Keratinocyte (primary cell): ENCODE data around the gene LY6G6D. TPM values are rescaled to one million over a fixed set of nuclear protein-coding genes. Genes with fewer than 3 reads are reported as not detected.

Experiments
- DNase-seq: peaks from one replicate; pipeline ENCODE4 v3.0.0-alpha.2; 2011; ENCODE audit warnings: low read depth, missing footprints, low spot score
- FAIRE-seq: peaks from 2 replicates; lab custom pipeline; 2011; peaks lifted over from hg19 to GRCh38; lab: Jason Lieb, UNC
- H2AFZ ChIP-seq: 2 replicates; pipeline ENCODE4 v1.6.0; 2012; ENCODE audit warnings: low read length, control low read depth, inconsistent platforms; ENCODE audit not compliant: control insufficient read depth
- H3K27ac ChIP-seq: 2 replicates; pipeline ENCODE4 v1.5.1; 2011; ENCODE audit warnings: low read length; ENCODE audit not compliant: control insufficient read depth, insufficient read depth
- H3K27me3 ChIP-seq: 3 replicates; pipeline ENCODE4 v1.6.0; 2011; ENCODE audit warnings: low read length; ENCODE audit not compliant: control insufficient read depth, insufficient read depth; ENCODE audit errors: extremely low read depth
- H3K36me3 ChIP-seq, 2 experiments: 2 replicates in 1 of 2; 3 replicates in 1 of 2; pipeline ENCODE4 v1.5.1; 2011; ENCODE audit warnings: low read length in 2 of 2, mild to moderate bottlenecking in 1 of 2; ENCODE audit not compliant: control insufficient read depth in 2 of 2, insufficient read depth in 2 of 2; ENCODE audit errors: extremely low read depth in 1 of 2
- H3K4me1 ChIP-seq: 3 replicates; pipeline ENCODE4 v1.5.1; 2011; ENCODE audit warnings: low read length; ENCODE audit not compliant: control insufficient read depth, insufficient read depth; ENCODE audit errors: extremely low read depth
- H3K4me2 ChIP-seq: 3 replicates; pipeline ENCODE4 v1.6.0; 2011; ENCODE audit warnings: low read depth, low read length; ENCODE audit not compliant: control insufficient read depth, insufficient read depth; ENCODE audit errors: extremely low read depth
- H3K4me3 ChIP-seq, 3 experiments: fragments of 200-600 bp in 1 of 3; sonication (generic) in 1 of 3; 2 replicates in 2 of 3; 3 replicates in 1 of 3; pipeline ENCODE4 v1.5.1; 2011 to 2016; ENCODE audit warnings: low read length in 3 of 3, mild to moderate bottlenecking in 3 of 3, control low read depth in 2 of 3, inconsistent platforms in 1 of 3, low read depth in 1 of 3, mixed read lengths in 1 of 3, mixed run types in 1 of 3, moderate library complexity in 1 of 3; ENCODE audit not compliant: control insufficient read depth in 2 of 3, insufficient read depth in 2 of 3; ENCODE audit errors: extremely low read depth in 1 of 3
- H3K79me2 ChIP-seq: 2 replicates; pipeline ENCODE4 v1.6.0; 2012; ENCODE audit warnings: low read length; ENCODE audit not compliant: control insufficient read depth, insufficient read depth
- H3K9ac ChIP-seq: 3 replicates; pipeline ENCODE4 v1.6.0; 2011; ENCODE audit warnings: low read length; ENCODE audit not compliant: control insufficient read depth, insufficient read depth; ENCODE audit errors: extremely low read depth
- H3K9me1 ChIP-seq: 3 replicates; pipeline ENCODE4 v1.6.0; 2011; ENCODE audit warnings: low read length; ENCODE audit not compliant: control insufficient read depth, insufficient read depth; ENCODE audit errors: extremely low read depth
- H3K9me3 ChIP-seq: 2 replicates; pipeline ENCODE4 v1.5.1; 2012; ENCODE audit warnings: low read depth, low read length; ENCODE audit not compliant: control insufficient read depth
- H4K20me1 ChIP-seq: 3 replicates; pipeline ENCODE4 v1.6.0; 2011; ENCODE audit warnings: low read length; ENCODE audit not compliant: control insufficient read depth, insufficient read depth; ENCODE audit errors: extremely low read depth
- EZH2 ChIP-seq: IDR thresholded peaks from one replicate; pipeline ENCODE4 v1.6.1; 2012; ENCODE audit warnings: inconsistent platforms, mild to moderate bottlenecking, low read length, moderate library complexity
- dilution Hi-C: fragments of 300-500 bp; cut with MboI; formaldehyde crosslinking; loops from one replicate; pipeline ENCODE4 v1.7.0; 2020; ENCODE audit warnings: low sequenced_read_pairs; ENCODE audit not compliant: extremely low pct_ligation_motif_present
- polyA plus RNA-seq, 5 experiments: library from polyadenylated mRNA; depleted of rRNA in 3 of 5; stranded (reverse) in 3 of 5; stranded (forward) in 1 of 5; unstranded in 1 of 5; fragments of >200 nt; gene quantifications; 1 replicate in 1 of 5; 2 replicates in 3 of 5; 3 replicates in 1 of 5; pipeline versions ENCODE4 v1.2.1 to v1.2.3, GENCODE V29; 2011 to 2012; ENCODE audit warnings: missing spikeins in 2 of 5, low read depth in 1 of 5, low replicate concordance in 1 of 5
- TF ChIP-seq, protein P1 (sequence below), 3 experiments: IDR thresholded peaks in 1 of 3; conservative IDR thresholded peaks in 1 of 3; optimal IDR thresholded peaks in 1 of 3; 2 replicates in 2 of 3; 3 replicates in 1 of 3; pipeline versions ENCODE3 to v1.5.1; 2011; ENCODE audit warnings: low read length in 3 of 3, mild to moderate bottlenecking in 3 of 3, moderate library complexity in 2 of 3, control low read depth in 1 of 3, inconsistent platforms in 1 of 3; ENCODE audit not compliant: insufficient read depth in 2 of 3; ENCODE audit errors: extremely low read depth in 1 of 3

The LY6G6D gene
- polyA plus RNA-seq, 1 donor (not counting 4 experiments of a cell fraction or from before 2014, with no cell fraction given) = 0.33 TPM

DNA sequence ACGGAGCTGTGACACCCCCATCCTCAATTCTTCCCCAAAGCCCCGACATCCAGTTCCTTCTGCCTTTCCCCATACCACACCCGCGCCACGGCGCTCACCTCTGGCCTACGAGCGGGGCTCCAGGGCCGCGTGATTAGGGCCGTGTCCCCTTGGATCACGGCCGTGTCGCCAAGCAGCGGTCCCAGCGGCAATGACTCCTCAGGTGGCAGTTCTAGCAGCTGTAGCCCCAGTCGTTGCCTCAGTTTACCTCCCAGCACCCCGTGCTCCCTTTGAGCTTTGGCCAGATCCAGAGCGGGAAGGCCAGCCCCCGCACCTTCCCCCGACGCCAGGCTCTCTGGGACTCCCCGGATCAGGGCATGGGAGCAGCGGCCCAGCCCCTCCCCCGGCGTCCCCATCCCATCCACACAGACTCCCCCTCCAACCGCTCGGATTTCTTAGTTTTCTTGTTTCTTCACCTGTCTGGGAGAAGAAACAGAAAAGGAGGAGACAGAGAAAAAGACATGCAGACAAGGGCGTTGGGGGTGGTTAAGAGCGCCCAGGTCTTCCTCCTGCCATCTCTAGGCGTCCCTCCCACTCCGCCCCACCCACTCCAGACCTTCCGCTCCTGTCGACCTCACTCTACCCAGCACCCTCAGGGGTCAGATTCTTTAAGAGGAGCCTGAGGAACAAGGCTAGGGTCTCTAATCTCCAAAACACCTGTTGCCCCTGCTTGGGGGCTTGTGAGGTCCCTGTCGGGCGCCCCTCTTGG is 13.8 kb downstream of the LY6G6D start, which contains the start of gene DDAH2:
Gene DDAH2 (minus strand): TSS at position 533 of the 748 bp plus-strand sequence. CDS start 138 bp downstream, at position 395.
- H3K36me3 ChIP-seq = peaks cover 25 to 34% of the 10 kb centered on the region in 2 experiments
- H3K79me2 ChIP-seq = peaks cover 9% of the 10 kb centered on the region
- no peaks in the 10 kb centered on the region for H3K9me3 ChIP-seq
- H3K4me1 ChIP-seq = peaks cover 18% of the 10 kb centered on the region
- H3K9ac ChIP-seq = peak within 1 kb of the TSS; percentile 50
- peaks cover 4% of the 10 kb centered on the region for H3K9me1 ChIP-seq
- no peak within 1 kb of the TSS for H3K27ac ChIP-seq
- H3K4me3 ChIP-seq = peak within 1 kb of the TSS; percentile 38 to 74 (median 70)
- peak within 1 kb of the TSS; percentile 91 for H3K4me2 ChIP-seq
- no peak for DNase-seq
- no peak for FAIRE-seq
- H3K27me3 ChIP-seq = no peaks in the 10 kb centered on the region
- dilution Hi-C loops = no loop called here
- TF ChIP-seq EZH2 = no peak
- TF ChIP-seq, protein P1, sequence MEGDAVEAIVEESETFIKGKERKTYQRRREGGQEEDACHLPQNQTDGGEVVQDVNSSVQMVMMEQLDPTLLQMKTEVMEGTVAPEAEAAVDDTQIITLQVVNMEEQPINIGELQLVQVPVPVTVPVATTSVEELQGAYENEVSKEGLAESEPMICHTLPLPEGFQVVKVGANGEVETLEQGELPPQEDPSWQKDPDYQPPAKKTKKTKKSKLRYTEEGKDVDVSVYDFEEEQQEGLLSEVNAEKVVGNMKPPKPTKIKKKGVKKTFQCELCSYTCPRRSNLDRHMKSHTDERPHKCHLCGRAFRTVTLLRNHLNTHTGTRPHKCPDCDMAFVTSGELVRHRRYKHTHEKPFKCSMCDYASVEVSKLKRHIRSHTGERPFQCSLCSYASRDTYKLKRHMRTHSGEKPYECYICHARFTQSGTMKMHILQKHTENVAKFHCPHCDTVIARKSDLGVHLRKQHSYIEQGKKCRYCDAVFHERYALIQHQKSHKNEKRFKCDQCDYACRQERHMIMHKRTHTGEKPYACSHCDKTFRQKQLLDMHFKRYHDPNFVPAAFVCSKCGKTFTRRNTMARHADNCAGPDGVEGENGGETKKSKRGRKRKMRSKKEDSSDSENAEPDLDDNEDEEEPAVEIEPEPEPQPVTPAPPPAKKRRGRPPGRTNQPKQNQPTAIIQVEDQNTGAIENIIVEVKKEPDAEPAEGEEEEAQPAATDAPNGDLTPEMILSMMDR (optimal IDR thresholded peaks at IDR 0.05 in 1 of 3, IDR thresholded peaks at IDR 0.05 in 1 of 3, conservative IDR thresholded peaks at IDR 0.05 in 1 of 3; ENCODE audit: extremely low read depth in 1 of 3, insufficient read depth in 2 of 3, low read length in 3 of 3) = peak in 2 of 3 experiments; percentile 53 to 61
- H4K20me1 ChIP-seq = peaks cover 12% of the 10 kb centered on the region
- H2AFZ ChIP-seq = no peak within 1 kb of the TSS

- no peaks in the 10 kb centered on the region for H3K9me3 ChIP-seq
- H3K27ac ChIP-seq = no peak overlapping the region
- H3K9me1 ChIP-seq = peaks cover 4% of the 10 kb centered on the region
- DNase-seq (no peak), FAIRE-seq (peak; percentile 17)
- TF ChIP-seq EZH2 = no peak
- TF ChIP-seq, protein P1 (optimal IDR thresholded peaks at IDR 0.05 in 1 of 3, IDR thresholded peaks at IDR 0.05 in 1 of 3, conservative IDR thresholded peaks at IDR 0.05 in 1 of 3; ENCODE audit: extremely low read depth in 1 of 3, insufficient read depth in 2 of 3, low read length in 3 of 3) = peak in 1 of 3 experiments; percentile 3
- H3K79me2 ChIP-seq = peaks cover 15% of the 10 kb centered on the region
- peak overlapping the region; percentile 38 to 74 (median 70) for H3K4me3 ChIP-seq
- H3K36me3 ChIP-seq = peaks cover 29 to 40% of the 10 kb centered on the region in 2 experiments
- H3K4me1 ChIP-seq = peaks cover 24% of the 10 kb centered on the region
- H3K27me3 ChIP-seq = no peaks in the 10 kb centered on the region
- peak overlapping the region; percentile 91 for H3K4me2 ChIP-seq
- peaks cover 18% of the 10 kb centered on the region for H4K20me1 ChIP-seq
- peak overlapping the region; percentile 50 for H3K9ac ChIP-seq
- dilution Hi-C loops = no loop called here
- H2AFZ ChIP-seq = no peak overlapping the region
Observed at GRCh38 chr6:31729515-31729978, 14.4 kb downstream of the LY6G6D start.
